Common myeloid progenitor, CD34-positive (primary cell): ENCODE data around the gene AXL.
"Not testable (repeated sequence)": the region's sequence is repeated elsewhere in the genome, so short reads cannot be mapped to it uniquely, and the experiment has no call there.

Source experiments
- CTCF ChIA-PET: fragments of 350-600 bp; sonication (Branson Sonifier 250); formaldehyde crosslinking; loops from one replicate; lab custom pipeline; 2021; ENCODE audit warnings: antibody characterized with exemption; lab: Charles Lee
- POLR2A ChIA-PET: fragments of 350-600 bp; sonication (Branson Sonifier 250); formaldehyde crosslinking; loops from one replicate; lab custom pipeline; 2021; ENCODE audit warnings: antibody characterized with exemption; lab: Charles Lee
- DNase-seq, 3 donors: peaks; one replicate each; pipeline versions ENCODE4 v3.0.0 to v3.0.0-alpha.2; 2013
- H3K27ac ChIP-seq, 2 experiments: 1 replicate in 1 of 2; 2 replicates in 1 of 2; pipeline ENCODE4 v1.7.0; 2013; ENCODE audit warnings: inconsistent platforms in 2 of 2, low read length in 2 of 2, mild to moderate bottlenecking in 2 of 2, low read depth in 1 of 2, moderate library complexity in 1 of 2; ENCODE audit not compliant: severe bottlenecking in 2 of 2, insufficient read depth in 1 of 2, poor library complexity in 1 of 2
- H3K27me3 ChIP-seq, 5 experiments: replicated peaks in 2 of 5; 1 replicate in 3 of 5; 2 replicates in 2 of 5; pipeline versions ENCODE4 v1.6.1 to v1.7.0; 2013; ENCODE audit warnings: low read length in 4 of 5, mild to moderate bottlenecking in 2 of 5, moderate library complexity in 2 of 5, inconsistent platforms in 1 of 5; ENCODE audit not compliant: insufficient read depth in 5 of 5, control insufficient read depth in 4 of 5
- H3K36me3 ChIP-seq, 4 experiments: 1 replicate in 2 of 4; 2 replicates in 2 of 4; pipeline versions ENCODE4 v1.6.1 to v1.7.0; 2013; ENCODE audit warnings: low read length in 3 of 4, control low read depth in 1 of 4, mild to moderate bottlenecking in 1 of 4; ENCODE audit not compliant: control insufficient read depth in 4 of 4, insufficient read depth in 4 of 4
- H3K4me1 ChIP-seq, 4 experiments: 1 replicate in 3 of 4; 2 replicates in 1 of 4; pipeline versions ENCODE4 v1.6.1 to v1.7.1; 2013; ENCODE audit warnings: low read length in 3 of 4, mild to moderate bottlenecking in 3 of 4, control low read depth in 1 of 4, inconsistent platforms in 1 of 4, moderate library complexity in 1 of 4; ENCODE audit not compliant: control insufficient read depth in 4 of 4, insufficient read depth in 4 of 4; ENCODE audit errors: control extremely low read depth in 1 of 4
- H3K4me3 ChIP-seq, 7 experiments: 1 replicate in 4 of 7; 2 replicates in 3 of 7; pipeline versions ENCODE4 v1.5.1 to v1.7.0; 2013; ENCODE audit warnings: mild to moderate bottlenecking in 7 of 7, low read length in 6 of 7, moderate library complexity in 6 of 7, inconsistent platforms in 2 of 7, low read depth in 2 of 7, control low read depth in 1 of 7; ENCODE audit not compliant: insufficient read depth in 4 of 7, control insufficient read depth in 1 of 7; ENCODE audit errors: extremely low read depth in 1 of 7
- H3K9me3 ChIP-seq, 5 experiments: 1 replicate in 4 of 5; 2 replicates in 1 of 5; pipeline versions ENCODE4 v1.6.1 to v1.7.1; 2013; ENCODE audit warnings: low read length in 4 of 5, mild to moderate bottlenecking in 2 of 5, inconsistent platforms in 1 of 5, low read depth in 1 of 5, moderate library complexity in 1 of 5; ENCODE audit not compliant: control insufficient read depth in 4 of 5, insufficient read depth in 2 of 5; ENCODE audit errors: control extremely low read depth in 1 of 5
- WGBS: methylation state at CpG from one replicate; pipeline ENCODE4 v1.1.5; 2013; ENCODE audit not compliant: insufficient coverage; 5-methylcytosine and 5-hydroxymethylcytosine counted together

AXL gene

GRCh38 chr19:41226874-41227390 lies 7.9 kb downstream of the AXL start:
- CTCF ChIA-PET = interaction anchor here (1.2 to 1.5 kb wide), 3 partner anchors 22 to 36 kb away, joined by 3 to 4 read pairs (median 4); no protein-coding TSS in a partner anchor
- Histone ChIP-seq H3K27ac (peak overlapping the region in 1 of 2 experiments; percentile 12), H3K4me3 (peak overlapping the region; percentile 30 to 80 (median 65))

GRCh38 chr19:41228486-41228885 lies 9.5 kb downstream of the AXL start:
- no peak for DNase-seq
- Histone ChIP-seq H3K4me1 (peaks cover 0 to 26% (median 19%) of the 10 kb centered on the region in 4 experiments), H3K9me3 (no peaks in the 10 kb centered on the region), H3K36me3 (no peaks in the 10 kb centered on the region), H3K27ac (no peak overlapping the region), H3K4me3 (no peak overlapping the region), H3K27me3 (no peaks in the 10 kb centered on the region)
- CTCF ChIA-PET = interaction anchor here (1.0 to 1.2 kb wide), 3 partner anchors 20 to 79 kb away, joined by 3 to 4 read pairs (median 3); no protein-coding TSS in a partner anchor
- WGBS = 50% methylated on average over 2 of the region's 3 CpGs
- POLR2A ChIA-PET = interaction anchor here (0.7 kb wide), 1 partner anchor 28 kb away, joined by 3 read pairs; no protein-coding TSS in a partner anchor

More at GRCh38 chr19:41226874-41227390, 7.9 kb downstream of the AXL start:
- POLR2A ChIA-PET = no interaction called here
- peak in 2 of 3 donors; percentile 32 to 34 for DNase-seq
- 100% methylated on average over 1 of the region's 9 CpGs for whole genome bisulfite sequencing
- H3K27me3 ChIP-seq = no peaks in the 10 kb centered on the region
- no peaks in the 10 kb centered on the region for H3K9me3 ChIP-seq
- peaks cover 0 to 22% (median 19%) of the 10 kb centered on the region in 4 experiments for H3K4me1 ChIP-seq
- H3K36me3 ChIP-seq = no peaks in the 10 kb centered on the region

GRCh38 chr19:41229338-41229737 lies 10.3 kb downstream of the AXL start:
- 100% methylated on average over 5 of the region's 5 CpGs for whole genome bisulfite sequencing
- peaks cover 0 to 33% (median 21%) of the 10 kb centered on the region in 4 experiments for H3K4me1 ChIP-seq
- H3K9me3 ChIP-seq, DNase-seq, H3K27ac ChIP-seq, H3K27me3 ChIP-seq, H3K4me3 ChIP-seq, POLR2A ChIA-PET, H3K36me3 ChIP-seq: not testable (repeated sequence)
- CTCF ChIA-PET = interaction anchor here (1.0 to 1.2 kb wide), 2 partner anchors 19 to 79 kb away, joined by 3 to 4 read pairs; no protein-coding TSS in a partner anchor

GRCh38 chr19:41230067-41230857 lies 11.2 kb downstream of the AXL start:
- ChIA-PET CTCF (no interaction called here), POLR2A (no interaction called here)
- Histone ChIP-seq H3K27ac (no peak overlapping the region), H3K9me3 (no peaks in the 10 kb centered on the region), H3K4me3 (no peak overlapping the region), H3K27me3 (no peaks in the 10 kb centered on the region), H3K36me3 (no peaks in the 10 kb centered on the region), H3K4me1 (peaks cover 0 to 33% (median 21%) of the 10 kb centered on the region in 4 experiments)
- no peak for DNase-seq
- WGBS = 100% methylated on average over 2 of the region's 3 CpGs

- Histone ChIP-seq H3K4me1 (peaks cover 0 to 12% (median 5%) of the 10 kb centered on the region in 4 experiments), H3K9me3 (no peaks in the 10 kb centered on the region), H3K4me3 (no peak overlapping the region), H3K27me3 (no peaks in the 10 kb centered on the region), H3K27ac (no peak overlapping the region), H3K36me3 (no peaks in the 10 kb centered on the region)
- DNase-seq = no peak
- WGBS = 87% methylated on average over 5 of the region's 8 CpGs
- ChIA-PET POLR2A (no interaction called here), CTCF (no interaction called here)
Observed at GRCh38 chr19:41232686-41233085, 13.7 kb downstream of the AXL start.

- 73% methylated on average over 3 of the region's 4 CpGs for WGBS
- Histone ChIP-seq H3K9me3 (no peaks in the 10 kb centered on the region), H3K27ac (no peak overlapping the region), H3K27me3 (no peaks in the 10 kb centered on the region), H3K4me1 (peaks cover 0 to 12% (median 7%) of the 10 kb centered on the region in 4 experiments), H3K36me3 (no peaks in the 10 kb centered on the region), H3K4me3 (no peak overlapping the region)
- DNase-seq = peak in 2 of 3 donors; percentile 43 to 55
- CTCF ChIA-PET = interaction anchor here (1.0 to 1.1 kb wide), 2 partner anchors 10 to 30 kb away, joined by 3 to 4 read pairs; no protein-coding TSS in a partner anchor
- POLR2A ChIA-PET = no interaction called here
Observed at GRCh38 chr19:41233748-41234240, 14.8 kb downstream of the AXL start.
